ENCODE results near the gene LAMTOR4.
A peak's percentile ranks its signal among the peaks of the same experiment; 100 is the strongest.

The LAMTOR4 gene

DNA sequence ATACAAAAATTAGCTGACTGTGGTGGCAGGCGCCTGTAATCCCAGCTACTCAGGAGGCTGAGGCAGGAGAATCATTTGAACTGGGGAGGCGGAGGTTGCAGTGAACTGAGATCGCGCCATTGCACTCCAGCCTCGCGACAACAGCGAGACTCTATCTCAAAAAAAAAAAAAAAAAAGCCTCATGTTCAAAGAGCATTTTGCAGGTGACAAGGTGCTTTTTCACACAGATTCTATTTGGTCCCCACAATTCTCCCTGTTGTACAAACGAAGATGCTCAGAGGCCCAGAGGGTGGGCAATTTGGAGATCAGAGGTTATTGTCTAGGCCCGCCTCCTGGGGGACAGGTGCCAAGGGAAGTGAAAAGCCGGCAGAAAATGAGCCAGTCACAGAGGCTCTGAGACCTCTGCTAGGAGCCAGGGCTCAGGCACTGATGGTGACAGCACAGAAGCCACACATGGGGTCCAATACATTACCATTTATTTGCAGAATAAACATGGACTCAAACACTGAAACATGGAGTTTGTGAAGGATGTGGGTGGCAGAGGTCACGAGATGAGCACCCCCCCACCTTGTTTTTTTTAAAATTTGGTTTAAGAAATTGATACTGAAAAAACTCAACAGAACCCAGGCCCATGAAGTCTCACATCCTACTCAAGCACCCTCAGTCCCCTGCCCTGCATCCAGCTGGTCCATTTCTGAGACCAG, 20.6 kb downstream of the LAMTOR4 start:
- Histone ChIP-seq H4K91ac (ENCODE audit: low read depth, low read length, poor library complexity) (no peak overlapping the region), H3K36me3 (replicated peaks in 1 of 2; ENCODE audit: control insufficient read depth in 2 of 2, insufficient read depth in 2 of 2, low read length in 2 of 2) (peaks cover 3 to 36% of the 10 kb centered on the region in 2 donors), H2BK12ac (ENCODE audit: low read length) (no peak overlapping the region), H3K27me3 (ENCODE audit: control insufficient read depth in 3 of 3, insufficient read depth in 3 of 3, low read depth in 1 of 3, low read length in 3 of 3) (peaks cover 0 to 36% (median 0%) of the 10 kb centered on the region in 3 experiments), H2AFZ (ENCODE audit: low read length) (no peak overlapping the region), H3K4me1 (ENCODE audit: control insufficient read depth in 2 of 2, insufficient read depth in 1 of 2, low read depth in 1 of 2, low read length in 2 of 2) (peaks cover 24 to 28% of the 10 kb centered on the region in 2 donors), H2BK120ac (ENCODE audit: low read depth, low read length) (no peak overlapping the region), H3K4ac (ENCODE audit: low read length) (no peak overlapping the region), H3K79me1 (ENCODE audit: low read depth, low read length) (peaks cover 2% of the 10 kb centered on the region), H3K9ac (ENCODE audit: low read depth, low read length, poor library complexity) (no peak overlapping the region), H3K4me3 (ENCODE audit: low read length in 2 of 2) (no peak overlapping the region), H3K4me2 (ENCODE audit: insufficient read depth, low read length, poor library complexity, severe bottlenecking) (no peak overlapping the region), H2BK15ac (ENCODE audit: low read length) (no peak overlapping the region), H3K23ac (ENCODE audit: low read depth, low read length, poor library complexity) (no peak overlapping the region), H4K8ac (ENCODE audit: low read depth, low read length) (no peak overlapping the region), H3K14ac (ENCODE audit: low read length) (no peak overlapping the region), H3K18ac (ENCODE audit: low read length) (no peak overlapping the region), H2BK5ac (ENCODE audit: low read length) (no peak overlapping the region), H3K27ac (replicated peaks; ENCODE audit: low read length) (no peak overlapping the region), H2AK5ac (ENCODE audit: low read depth, low read length) (no peak overlapping the region), H3K9me3 (replicated peaks in 1 of 2; ENCODE audit: control insufficient read depth in 2 of 2, insufficient read depth in 1 of 2, low read depth in 1 of 2, low read length in 2 of 2) (no peaks in the 10 kb centered on the region)
- WGBS, 2 donors (ENCODE audit: extremely low coverage in 2 of 2, insufficient read length in 2 of 2, insufficient replicate concordance in 1 of 2), result no CpG with 5 or more reads among the region's 11 CpGs
- DNase-seq (ENCODE audit: low spot score), result no peak

DNA sequence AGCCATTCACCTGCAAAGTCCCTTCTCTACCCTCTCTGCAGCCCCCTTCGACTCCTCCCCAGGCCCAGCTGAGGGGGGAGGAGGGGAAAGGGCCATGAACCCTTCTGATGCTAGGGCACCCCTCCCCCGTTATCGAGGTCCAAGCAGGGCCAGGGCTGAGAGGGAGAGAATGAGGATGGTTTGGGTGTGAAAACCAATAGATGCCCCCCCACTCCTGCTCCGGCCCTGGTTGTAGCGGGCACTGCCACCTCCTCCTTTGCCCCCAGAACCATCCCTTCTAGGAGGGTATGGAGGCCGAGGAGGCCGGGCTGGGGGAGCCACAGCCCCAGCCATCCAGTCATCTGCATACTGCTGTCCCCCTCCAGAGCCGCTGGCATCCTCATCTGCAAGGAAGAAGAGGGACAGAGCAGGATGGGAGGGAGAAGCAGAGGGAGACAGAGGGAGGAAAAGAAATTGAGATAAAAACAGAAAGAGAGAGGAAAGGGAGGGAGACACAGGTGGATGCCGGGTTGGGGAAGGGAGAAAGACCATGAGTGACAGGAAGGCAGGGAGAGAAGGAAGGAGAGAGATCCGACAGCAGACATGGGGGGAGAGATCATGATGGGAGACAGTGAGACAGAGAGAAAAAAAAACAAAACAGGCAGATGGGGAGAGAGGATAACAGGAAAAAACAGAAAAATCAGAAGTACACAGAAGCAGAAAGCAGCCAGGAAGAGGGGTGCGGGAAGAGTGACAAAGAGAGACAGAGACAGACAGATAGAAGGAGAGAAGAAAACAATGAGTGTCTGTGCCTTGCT, 21.6 kb downstream of the LAMTOR4 start:
- no peaks in the 10 kb centered on the region for H3K9me3 ChIP-seq (replicated peaks in 1 of 2; ENCODE audit: control insufficient read depth in 2 of 2, insufficient read depth in 1 of 2, low read depth in 1 of 2, low read length in 2 of 2)
- H3K9ac ChIP-seq (ENCODE audit: low read depth, low read length, poor library complexity), result peak overlapping the region; percentile 55
- H3K4me1 ChIP-seq (ENCODE audit: control insufficient read depth in 2 of 2, insufficient read depth in 1 of 2, low read depth in 1 of 2, low read length in 2 of 2), result peaks cover 24 to 28% of the 10 kb centered on the region in 2 donors
- no peak for DNase-seq (ENCODE audit: low spot score)
- H3K18ac ChIP-seq (ENCODE audit: low read length), result peak overlapping the region; percentile 13
- H2BK120ac ChIP-seq (ENCODE audit: low read depth, low read length), result peak overlapping the region; percentile 82
- no peak overlapping the region for H2BK15ac ChIP-seq (ENCODE audit: low read length)
- no CpG with 5 or more reads among the region's 11 CpGs for whole genome bisulfite sequencing, 2 donors (ENCODE audit: extremely low coverage in 2 of 2, insufficient read length in 2 of 2, insufficient replicate concordance in 1 of 2)
- no peak overlapping the region for H2BK5ac ChIP-seq (ENCODE audit: low read length)
- H2BK12ac ChIP-seq (ENCODE audit: low read length), result no peak overlapping the region
- no peak overlapping the region for H3K4me2 ChIP-seq (ENCODE audit: insufficient read depth, low read length, poor library complexity, severe bottlenecking)
- H3K79me1 ChIP-seq (ENCODE audit: low read depth, low read length), result peaks cover 2% of the 10 kb centered on the region
- no peak overlapping the region for H3K23ac ChIP-seq (ENCODE audit: low read depth, low read length, poor library complexity)
- peak overlapping the region; percentile 78 for H2AK5ac ChIP-seq (ENCODE audit: low read depth, low read length)
- peaks cover 0 to 36% (median 0%) of the 10 kb centered on the region in 3 experiments for H3K27me3 ChIP-seq (ENCODE audit: control insufficient read depth in 3 of 3, insufficient read depth in 3 of 3, low read depth in 1 of 3, low read length in 3 of 3)
- H3K14ac ChIP-seq (ENCODE audit: low read length), result no peak overlapping the region
- peaks cover 6 to 46% of the 10 kb centered on the region in 2 donors for H3K36me3 ChIP-seq (replicated peaks in 1 of 2; ENCODE audit: control insufficient read depth in 2 of 2, insufficient read depth in 2 of 2, low read length in 2 of 2)
- no peak overlapping the region for H4K91ac ChIP-seq (ENCODE audit: low read depth, low read length, poor library complexity)
- no peak overlapping the region for H4K8ac ChIP-seq (ENCODE audit: low read depth, low read length)
- no peak overlapping the region for H2AFZ ChIP-seq (ENCODE audit: low read length)
- H3K4me3 ChIP-seq (ENCODE audit: low read length in 2 of 2), result no peak overlapping the region
- H3K4ac ChIP-seq (ENCODE audit: low read length), result peak overlapping the region; percentile 67
- no peak overlapping the region for H3K27ac ChIP-seq (replicated peaks; ENCODE audit: low read length)

DNA sequence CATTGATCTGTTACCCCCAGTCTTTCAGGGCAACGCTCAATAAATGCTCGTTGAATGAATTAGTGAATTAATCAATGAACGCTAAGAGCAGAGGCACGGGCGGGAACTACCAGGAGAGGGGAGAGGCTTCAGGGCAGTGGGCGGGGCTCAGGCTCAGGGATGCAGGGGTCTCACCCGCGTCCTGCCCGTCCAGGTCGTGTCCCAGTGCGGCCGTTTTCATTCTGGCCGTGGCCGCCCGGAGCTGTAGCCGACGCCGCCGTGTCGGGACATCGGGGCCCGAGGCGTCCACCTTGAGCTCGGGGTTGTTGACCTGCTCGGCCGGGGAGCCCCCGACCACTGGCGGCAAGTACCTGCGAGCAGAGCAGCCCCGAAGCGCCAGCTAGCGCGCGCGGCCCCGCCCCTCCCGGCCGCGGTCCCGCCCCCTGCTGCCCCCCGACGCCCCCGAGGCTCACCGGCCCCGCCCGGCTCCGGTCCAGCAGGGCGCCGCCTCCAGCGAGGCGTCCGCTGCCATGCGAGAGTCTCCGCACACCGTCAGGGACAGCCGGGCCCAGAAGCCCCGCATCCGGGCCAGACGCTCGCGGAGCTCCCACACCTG, 22.5 kb downstream of the LAMTOR4 start:
- Histone ChIP-seq H3K4ac (ENCODE audit: low read length) (no peak overlapping the region), H3K4me2 (ENCODE audit: insufficient read depth, low read length, poor library complexity, severe bottlenecking) (peak overlapping the region; percentile 89), H2BK120ac (ENCODE audit: low read depth, low read length) (no peak overlapping the region), H3K9me3 (replicated peaks in 1 of 2; ENCODE audit: control insufficient read depth in 2 of 2, insufficient read depth in 1 of 2, low read depth in 1 of 2, low read length in 2 of 2) (no peaks in the 10 kb centered on the region), H3K79me1 (ENCODE audit: low read depth, low read length) (peaks cover 2% of the 10 kb centered on the region), H2BK12ac (ENCODE audit: low read length) (no peak overlapping the region), H3K36me3 (replicated peaks in 1 of 2; ENCODE audit: control insufficient read depth in 2 of 2, insufficient read depth in 2 of 2, low read length in 2 of 2) (peaks cover 8 to 51% of the 10 kb centered on the region in 2 donors), H3K18ac (ENCODE audit: low read length) (peak overlapping the region; percentile 77), H3K14ac (ENCODE audit: low read length) (no peak overlapping the region), H3K4me3 (ENCODE audit: low read length in 2 of 2) (peak overlapping the region in 1 of 2 donors; percentile 77), H2AK5ac (ENCODE audit: low read depth, low read length) (no peak overlapping the region), H3K23ac (ENCODE audit: low read depth, low read length, poor library complexity) (peak overlapping the region; percentile 90), H3K27ac (replicated peaks; ENCODE audit: low read length) (no peak overlapping the region), H3K9ac (ENCODE audit: low read depth, low read length, poor library complexity) (peak overlapping the region; percentile 78), H2BK15ac (ENCODE audit: low read length) (no peak overlapping the region), H3K27me3 (ENCODE audit: control insufficient read depth in 3 of 3, insufficient read depth in 3 of 3, low read depth in 1 of 3, low read length in 3 of 3) (peaks cover 0 to 36% (median 0%) of the 10 kb centered on the region in 3 experiments), H2AFZ (ENCODE audit: low read length) (no peak overlapping the region), H4K91ac (ENCODE audit: low read depth, low read length, poor library complexity) (no peak overlapping the region), H2BK5ac (ENCODE audit: low read length) (peak overlapping the region; percentile 20), H4K8ac (ENCODE audit: low read depth, low read length) (no peak overlapping the region), H3K4me1 (ENCODE audit: control insufficient read depth in 2 of 2, insufficient read depth in 1 of 2, low read depth in 1 of 2, low read length in 2 of 2) (peaks cover 30 to 31% of the 10 kb centered on the region in 2 donors)
- no CpG with 5 or more reads among the region's 61 CpGs for WGBS, 2 donors (ENCODE audit: extremely low coverage in 2 of 2, insufficient read length in 2 of 2, insufficient replicate concordance in 1 of 2)
- DNase-seq (ENCODE audit: low spot score), result peak; percentile 38

DNA sequence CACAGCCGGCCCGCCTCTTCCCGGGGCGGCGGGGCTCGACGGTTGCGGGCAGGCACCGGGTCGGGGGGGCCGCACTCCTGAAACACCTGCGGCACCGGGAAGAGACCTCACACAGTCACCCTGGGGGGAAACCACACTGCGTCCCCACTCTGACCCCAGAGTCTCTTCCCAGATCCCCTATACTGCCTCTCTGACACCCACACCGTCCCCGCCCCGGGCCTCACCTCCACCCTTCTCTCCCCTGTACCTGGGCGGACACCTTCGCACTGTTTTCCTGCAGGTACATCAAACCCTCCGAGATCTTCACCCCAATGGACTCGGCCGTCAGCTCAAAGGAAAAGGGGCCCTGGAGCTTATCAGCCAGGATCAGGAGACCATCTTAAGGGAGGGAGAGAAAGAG, 23.1 kb downstream of the LAMTOR4 start:
- Histone ChIP-seq H3K79me1 (ENCODE audit: low read depth, low read length) (peaks cover 2% of the 10 kb centered on the region), H4K91ac (ENCODE audit: low read depth, low read length, poor library complexity) (no peak overlapping the region), H3K9ac (ENCODE audit: low read depth, low read length, poor library complexity) (peak overlapping the region; percentile 63), H2BK5ac (ENCODE audit: low read length) (no peak overlapping the region), H3K9me3 (replicated peaks in 1 of 2; ENCODE audit: control insufficient read depth in 2 of 2, insufficient read depth in 1 of 2, low read depth in 1 of 2, low read length in 2 of 2) (no peaks in the 10 kb centered on the region), H2BK120ac (ENCODE audit: low read depth, low read length) (no peak overlapping the region), H2BK15ac (ENCODE audit: low read length) (no peak overlapping the region), H3K27ac (replicated peaks; ENCODE audit: low read length) (no peak overlapping the region), H4K8ac (ENCODE audit: low read depth, low read length) (no peak overlapping the region), H3K23ac (ENCODE audit: low read depth, low read length, poor library complexity) (no peak overlapping the region), H3K4me1 (ENCODE audit: control insufficient read depth in 2 of 2, insufficient read depth in 1 of 2, low read depth in 1 of 2, low read length in 2 of 2) (peaks cover 32 to 33% of the 10 kb centered on the region in 2 donors), H3K14ac (ENCODE audit: low read length) (no peak overlapping the region), H2BK12ac (ENCODE audit: low read length) (no peak overlapping the region), H3K4me2 (ENCODE audit: insufficient read depth, low read length, poor library complexity, severe bottlenecking) (peak overlapping the region; percentile 41), H2AK5ac (ENCODE audit: low read depth, low read length) (no peak overlapping the region), H3K36me3 (replicated peaks in 1 of 2; ENCODE audit: control insufficient read depth in 2 of 2, insufficient read depth in 2 of 2, low read length in 2 of 2) (peaks cover 8 to 51% of the 10 kb centered on the region in 2 donors), H3K18ac (ENCODE audit: low read length) (peak overlapping the region; percentile 34), H3K4ac (ENCODE audit: low read length) (no peak overlapping the region), H3K4me3 (ENCODE audit: low read length in 2 of 2) (peak overlapping the region in 1 of 2 donors; percentile 33), H3K27me3 (ENCODE audit: control insufficient read depth in 3 of 3, insufficient read depth in 3 of 3, low read depth in 1 of 3, low read length in 3 of 3) (peaks cover 0 to 29% (median 0%) of the 10 kb centered on the region in 3 experiments), H2AFZ (ENCODE audit: low read length) (no peak overlapping the region)
- no CpG with 5 or more reads among the region's 22 CpGs for WGBS, 2 donors (ENCODE audit: extremely low coverage in 2 of 2, insufficient read length in 2 of 2, insufficient replicate concordance in 1 of 2)
- DNase-seq (ENCODE audit: low spot score), result no peak

Measured in neuronal stem cell (in vitro differentiated cells).